ENCODE data around the gene ZNF488.

The ZNF488 gene

GRCh38 chr10:47368431-47369180 lies 15.5 kb downstream of the ZNF488 start:
- no peak for TF ChIP-seq FOXP2 (optimal IDR thresholded peaks at IDR 0.05; ENCODE audit: control extremely low read depth, extremely low read length, insufficient read depth)
- TF ChIP-seq POLR2AphosphoS5 (IDR thresholded peaks at IDR 0.05; ENCODE audit: borderline replicate concordance, low read depth, low read length): no peak
- TF ChIP-seq EZH2 (IDR thresholded peaks at IDR 0.05): no peak
- Histone ChIP-seq H3K9me3 (ENCODE audit: low read depth, low read length) (no peaks in the 10 kb centered on the region), H3K9ac (ENCODE audit: insufficient read length) (no peak overlapping the region), H3K27ac (no peak overlapping the region), H3K4me3 (no peak overlapping the region), H3K36me3 (ENCODE audit: insufficient read depth, low read length) (no peaks in the 10 kb centered on the region)
- no peak for DNase-seq (ENCODE audit: low read depth, low spot score)

- Histone ChIP-seq H3K4me3 (no peak overlapping the region), H3K9ac (ENCODE audit: insufficient read length) (no peak overlapping the region), H3K36me3 (ENCODE audit: insufficient read depth, low read length) (no peaks in the 10 kb centered on the region), H3K9me3 (ENCODE audit: low read depth, low read length) (no peaks in the 10 kb centered on the region), H3K27ac (no peak overlapping the region)
- no peak for TF ChIP-seq FOXP2 (optimal IDR thresholded peaks at IDR 0.05; ENCODE audit: control extremely low read depth, extremely low read length, insufficient read depth)
- no peak for TF ChIP-seq POLR2AphosphoS5 (IDR thresholded peaks at IDR 0.05; ENCODE audit: borderline replicate concordance, low read depth, low read length)
- TF ChIP-seq EZH2 (IDR thresholded peaks at IDR 0.05): no peak
- DNase-seq (ENCODE audit: low read depth, low spot score): no peak
Observed at GRCh38 chr10:47367646-47368045, 16.4 kb downstream of the ZNF488 start.

- H3K36me3 ChIP-seq (ENCODE audit: insufficient read depth, low read length): no peaks in the 10 kb centered on the region
- no peaks in the 10 kb centered on the region for H3K9me3 ChIP-seq (ENCODE audit: low read depth, low read length)
- no peak for DNase-seq (ENCODE audit: low read depth, low spot score)
- no peak overlapping the region for H3K9ac ChIP-seq (ENCODE audit: insufficient read length)
- TF ChIP-seq EZH2 (IDR thresholded peaks at IDR 0.05) (no peak), FOXP2 (optimal IDR thresholded peaks at IDR 0.05; ENCODE audit: control extremely low read depth, extremely low read length, insufficient read depth) (no peak), POLR2AphosphoS5 (IDR thresholded peaks at IDR 0.05; ENCODE audit: borderline replicate concordance, low read depth, low read length) (no peak)
- H3K27ac ChIP-seq: no peak overlapping the region
- H3K4me3 ChIP-seq: no peak overlapping the region
Observed at GRCh38 chr10:47366731-47367460, 17.2 kb downstream of the ZNF488 start.

- Histone ChIP-seq H3K4me3 (no peak overlapping the region), H3K9ac (ENCODE audit: insufficient read length) (no peak overlapping the region), H3K9me3 (ENCODE audit: low read depth, low read length) (no peaks in the 10 kb centered on the region), H3K36me3 (ENCODE audit: insufficient read depth, low read length) (no peaks in the 10 kb centered on the region), H3K27ac (no peak overlapping the region)
- no peak for DNase-seq (ENCODE audit: low read depth, low spot score)
- TF ChIP-seq FOXP2 (optimal IDR thresholded peaks at IDR 0.05; ENCODE audit: control extremely low read depth, extremely low read length, insufficient read depth): no peak
- no peak for TF ChIP-seq POLR2AphosphoS5 (IDR thresholded peaks at IDR 0.05; ENCODE audit: borderline replicate concordance, low read depth, low read length)
- no peak for TF ChIP-seq EZH2 (IDR thresholded peaks at IDR 0.05)
Observed at GRCh38 chr10:47366181-47366631, 17.9 kb downstream of the ZNF488 start.

- H3K4me3 ChIP-seq: no peak overlapping the region
Observed at GRCh38 chr10:47365431-47366180, 18.5 kb downstream of the ZNF488 start.

GRCh38 chr10:47364911-47365310 lies 19.2 kb downstream of the ZNF488 start:
- Histone ChIP-seq H3K36me3 (ENCODE audit: insufficient read depth, low read length) (no peaks in the 10 kb centered on the region), H3K9ac (ENCODE audit: insufficient read length) (no peak overlapping the region), H3K9me3 (ENCODE audit: low read depth, low read length) (no peaks in the 10 kb centered on the region), H3K27ac (no peak overlapping the region), H3K4me3 (no peak overlapping the region)
- no peak for DNase-seq (ENCODE audit: low read depth, low spot score)
- TF ChIP-seq POLR2AphosphoS5 (IDR thresholded peaks at IDR 0.05; ENCODE audit: borderline replicate concordance, low read depth, low read length): no peak

More at GRCh38 chr10:47365431-47366180, 18.5 kb downstream of the ZNF488 start:
- Histone ChIP-seq H3K27ac (no peak overlapping the region), H3K36me3 (ENCODE audit: insufficient read depth, low read length) (no peaks in the 10 kb centered on the region), H3K9ac (ENCODE audit: insufficient read length) (no peak overlapping the region), H3K9me3 (ENCODE audit: low read depth, low read length) (no peaks in the 10 kb centered on the region)
- no peak for DNase-seq (ENCODE audit: low read depth, low spot score)
- TF ChIP-seq EZH2 (IDR thresholded peaks at IDR 0.05) (no peak), FOXP2 (optimal IDR thresholded peaks at IDR 0.05; ENCODE audit: control extremely low read depth, extremely low read length, insufficient read depth) (no peak), POLR2AphosphoS5 (IDR thresholded peaks at IDR 0.05; ENCODE audit: borderline replicate concordance, low read depth, low read length) (no peak)

GRCh38 chr10:47364366-47364765 lies 19.7 kb downstream of the ZNF488 start:
- DNase-seq (ENCODE audit: low read depth, low spot score): no peak
- TF ChIP-seq POLR2AphosphoS5 (IDR thresholded peaks at IDR 0.05; ENCODE audit: borderline replicate concordance, low read depth, low read length): no peak
- no peak for TF ChIP-seq FOXP2 (optimal IDR thresholded peaks at IDR 0.05; ENCODE audit: control extremely low read depth, extremely low read length, insufficient read depth)
- no peak for TF ChIP-seq EZH2 (IDR thresholded peaks at IDR 0.05)
- Histone ChIP-seq H3K4me3 (no peak overlapping the region), H3K9ac (ENCODE audit: insufficient read length) (no peak overlapping the region), H3K36me3 (ENCODE audit: insufficient read depth, low read length) (no peaks in the 10 kb centered on the region), H3K9me3 (ENCODE audit: low read depth, low read length) (no peaks in the 10 kb centered on the region), H3K27ac (no peak overlapping the region)

- TF ChIP-seq POLR2AphosphoS5 (IDR thresholded peaks at IDR 0.05; ENCODE audit: borderline replicate concordance, low read depth, low read length): no peak
- TF ChIP-seq FOXP2 (optimal IDR thresholded peaks at IDR 0.05; ENCODE audit: control extremely low read depth, extremely low read length, insufficient read depth): no peak
- no peak for TF ChIP-seq EZH2 (IDR thresholded peaks at IDR 0.05)
- H3K36me3 ChIP-seq (ENCODE audit: insufficient read depth, low read length): no peaks in the 10 kb centered on the region
- no peak overlapping the region for H3K9ac ChIP-seq (ENCODE audit: insufficient read length)
- no peak for DNase-seq (ENCODE audit: low read depth, low spot score)
- H3K9me3 ChIP-seq (ENCODE audit: low read depth, low read length): no peaks in the 10 kb centered on the region
- no peak overlapping the region for H3K27ac ChIP-seq
- H3K4me3 ChIP-seq: no peak overlapping the region
Observed at GRCh38 chr10:47363781-47364180, 20.3 kb downstream of the ZNF488 start.

Measured in SK-N-MC (cell line).